HepG2 (cell line): ENCODE measurements around the gene SLC25A20. TPM values are rescaled to one million over a fixed set of nuclear protein-coding genes. Genes with fewer than 3 reads are reported as not detected.

ENCODE experiments used
- AGO2 ChIP-seq: fragments of 200-400 bp; formaldehyde crosslinking; optimal IDR thresholded peaks from 2 replicates; pipeline ENCODE3; 2017; ENCODE audit warnings: mild to moderate bottlenecking, low read depth, low read length, moderate library complexity
- CENPX ChIP-seq: sonication (generic); formaldehyde crosslinking; IDR thresholded peaks from 2 replicates; pipeline ENCODE4 v1.9.0; 2021; ENCODE audit warnings: mild to moderate bottlenecking, missing genetic modification reagents, moderate library complexity
- FLYWCH1 ChIP-seq: sonication (generic); formaldehyde crosslinking; IDR thresholded peaks from 2 replicates; pipeline ENCODE4 v1.8.1; 2023; ENCODE audit warnings: mild to moderate bottlenecking, missing genetic modification reagents
- IRF2 ChIP-seq: IDR thresholded peaks from 2 replicates; pipeline ENCODE4 v1.6.1; 2018; ENCODE audit warnings: missing genetic modification reagents, missing compliant biosample characterization
- MIXL1 ChIP-seq: IDR thresholded peaks from 2 replicates; pipeline ENCODE4 v1.6.1; 2016
- NR2F1 ChIP-seq, 2 experiments: fragments of 450-650 bp in 1 of 2; formaldehyde crosslinking in 1 of 2; IDR thresholded peaks; 2 replicates each; pipeline versions ENCODE4 v1.5.0 to v1.6.1; 2016 to 2020; ENCODE audit warnings: mild to moderate bottlenecking in 1 of 2, missing compliant biosample characterization in 1 of 2, missing genetic modification reagents in 1 of 2, moderate library complexity in 1 of 2
- PHF20 ChIP-seq: sonication (generic); formaldehyde crosslinking; IDR thresholded peaks from 2 replicates; pipeline ENCODE4 v1.5.0; 2020; ENCODE audit warnings: mild to moderate bottlenecking, missing genetic modification reagents
- THAP11 ChIP-seq: IDR thresholded peaks from 2 replicates; pipeline ENCODE4 v1.6.1; 2016; ENCODE audit warnings: missing biosample characterization, missing genetic modification reagents
- ZFX ChIP-seq: sonication (generic); formaldehyde crosslinking; IDR thresholded peaks from 2 replicates; pipeline ENCODE4 v1.4.0; 2020; ENCODE audit warnings: mild to moderate bottlenecking, low read depth, missing genetic modification reagents, moderate library complexity
- ZNF33B ChIP-seq: sonication (generic); formaldehyde crosslinking; IDR thresholded peaks from 2 replicates; pipeline ENCODE4 v1.5.1; 2020; ENCODE audit warnings: mild to moderate bottlenecking, missing genetic modification reagents
- ZNF652 ChIP-seq: IDR thresholded peaks from 2 replicates; pipeline ENCODE4 v1.6.1; 2016; ENCODE audit warnings: low read depth, borderline replicate concordance
- ZNF768 ChIP-seq: sonication (generic); formaldehyde crosslinking; IDR thresholded peaks from 2 replicates; pipeline ENCODE4 v1.4.0; 2020; ENCODE audit warnings: missing genetic modification reagents
- polyA plus RNA-seq, 8 experiments: library from polyadenylated mRNA; depleted of rRNA in 3 of 8; stranded (reverse) in 7 of 8; unstranded in 1 of 8; fragments of >200 nt; fragmentation: Illumina TruSeq in 4 of 8; extraction: Trizol in 4 of 8; gene quantifications; 2 replicates each; pipeline versions ENCODE4 v1.2.1 to v1.2.3, GENCODE V29; 2011 to 2016; ENCODE audit warnings: low read depth in 4 of 8, missing spikeins in 1 of 8, mixed read lengths in 1 of 8; ENCODE audit not compliant: insufficient read depth in 1 of 8
- total RNA-seq, 5 experiments: library from RNA; depleted of rRNA; stranded (reverse); fragments of >200 nt; fragmentation: Illumina TruSeq; extraction: Trizol; gene quantifications; 2 replicates each; pipeline ENCODE4 v1.2.3, GENCODE V29; 2016; ENCODE audit warnings: low read depth in 1 of 5
- TF ChIP-seq, protein P1 (sequence below): sonication (generic); formaldehyde crosslinking; IDR thresholded peaks from 2 replicates; pipeline ENCODE4 v1.4.0; 2020; ENCODE audit warnings: missing genetic modification reagents
- TF ChIP-seq, protein P2 (sequence below): sonication (generic); formaldehyde crosslinking; IDR thresholded peaks from 2 replicates; pipeline ENCODE4 v1.4.0; 2020; ENCODE audit warnings: missing genetic modification reagents
- TF ChIP-seq, protein P3 (sequence below): sonication (generic); formaldehyde crosslinking; conservative IDR thresholded peaks from 2 replicates; pipeline ENCODE4 v1.8.0; 2022; ENCODE audit warnings: mild to moderate bottlenecking, moderate library complexity, missing genetic modification reagents
- TF ChIP-seq, protein P4 (sequence below): IDR thresholded peaks from 2 replicates; pipeline ENCODE4 v1.4.0; 2020; ENCODE audit warnings: mild to moderate bottlenecking, missing genetic modification reagents
- TF ChIP-seq, protein P5 (sequence below): sonication (generic); formaldehyde crosslinking; IDR thresholded peaks from 2 replicates; pipeline ENCODE4 v1.5.0; 2020; ENCODE audit warnings: mild to moderate bottlenecking, missing genetic modification reagents

The SLC25A20 gene
- total and polyA plus RNA-seq, 2 of the 13 experiments (the other 11 are each of a cell fraction or from before 2014, with no cell fraction given), result 21.1 to 26.6 TPM

DNA sequence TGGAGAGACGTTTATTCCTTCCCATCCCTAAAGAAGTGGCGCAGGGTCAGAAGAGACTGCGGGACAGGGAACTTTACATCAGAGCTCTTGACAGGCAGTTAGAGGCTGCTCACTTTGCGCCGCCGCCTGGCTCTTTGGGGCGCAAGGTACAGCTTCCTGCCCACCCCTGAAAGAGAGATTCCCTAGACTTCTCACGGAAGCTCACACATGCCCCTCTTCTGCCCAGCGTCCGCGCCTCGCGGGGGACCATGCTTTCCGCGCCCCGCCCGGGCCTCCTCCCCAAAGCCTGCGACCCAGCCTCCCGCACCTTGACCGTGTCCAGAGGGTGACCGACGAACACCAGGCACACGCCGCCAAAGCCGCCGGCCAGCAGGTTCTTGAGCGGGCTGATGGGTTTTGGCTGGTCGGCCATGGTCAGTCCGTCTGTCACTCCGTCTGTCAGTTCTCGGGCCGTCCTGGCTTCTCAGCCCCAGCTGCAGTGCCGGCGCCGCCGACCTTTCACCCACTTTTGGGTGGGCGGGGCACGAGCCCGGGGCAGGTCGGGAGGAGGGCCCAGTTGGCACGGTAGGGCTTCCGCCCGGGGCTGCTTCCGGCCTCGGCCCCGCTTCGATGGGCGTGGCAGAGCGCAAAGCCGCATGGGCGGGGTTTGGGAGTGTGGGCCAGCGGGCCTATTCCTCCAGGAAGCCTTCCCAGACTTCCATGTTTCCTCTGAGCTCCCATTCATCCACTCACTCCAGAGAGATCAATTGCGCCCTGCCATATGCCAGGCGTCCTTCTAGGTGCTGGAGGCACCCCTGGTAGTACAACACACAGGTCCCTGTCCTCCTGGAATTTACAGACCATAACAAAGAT lies at the start of gene SLC25A20 (continued):
- TF ChIP-seq, protein P1, sequence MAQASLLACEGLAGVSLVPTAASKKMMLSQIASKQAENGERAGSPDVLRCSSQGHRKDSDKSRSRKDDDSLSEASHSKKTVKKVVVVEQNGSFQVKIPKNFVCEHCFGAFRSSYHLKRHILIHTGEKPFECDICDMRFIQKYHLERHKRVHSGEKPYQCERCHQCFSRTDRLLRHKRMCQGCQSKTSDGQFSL (CRISPR knock-in tag), result no peak
- TF ChIP-seq ZFX (CRISPR knock-in tag) (peak; percentile 74), MIXL1 (CRISPR knock-in tag) (0 out of 2 replicates have a peak, but pooled peaks have one; percentile 11), CENPX (CRISPR knock-in tag) (no peak), IRF2 (peak; percentile 31; the same call in 1 of the 2 replicates), NR2F1 (CRISPR knock-in tag; IDR thresholded peaks at IDR 0.05) (0 out of 4 replicates have a peak, but pooled peaks of 1 of the 2 experiments have one; percentile 27), PHF20 (CRISPR knock-in tag) (peak; percentile 61), FLYWCH1 (no peak), ZNF652 (no peak), THAP11 (CRISPR knock-in tag) (peak; percentile 76; the same call in 1 of the 2 replicates), ZNF33B (CRISPR knock-in tag) (0 out of 2 replicates have a peak, but pooled peaks have one; percentile 6), AGO2 (peak; percentile 44), ZNF768 (peak; percentile 60; the same call in 1 of the 2 replicates)
- TF ChIP-seq, protein P2, sequence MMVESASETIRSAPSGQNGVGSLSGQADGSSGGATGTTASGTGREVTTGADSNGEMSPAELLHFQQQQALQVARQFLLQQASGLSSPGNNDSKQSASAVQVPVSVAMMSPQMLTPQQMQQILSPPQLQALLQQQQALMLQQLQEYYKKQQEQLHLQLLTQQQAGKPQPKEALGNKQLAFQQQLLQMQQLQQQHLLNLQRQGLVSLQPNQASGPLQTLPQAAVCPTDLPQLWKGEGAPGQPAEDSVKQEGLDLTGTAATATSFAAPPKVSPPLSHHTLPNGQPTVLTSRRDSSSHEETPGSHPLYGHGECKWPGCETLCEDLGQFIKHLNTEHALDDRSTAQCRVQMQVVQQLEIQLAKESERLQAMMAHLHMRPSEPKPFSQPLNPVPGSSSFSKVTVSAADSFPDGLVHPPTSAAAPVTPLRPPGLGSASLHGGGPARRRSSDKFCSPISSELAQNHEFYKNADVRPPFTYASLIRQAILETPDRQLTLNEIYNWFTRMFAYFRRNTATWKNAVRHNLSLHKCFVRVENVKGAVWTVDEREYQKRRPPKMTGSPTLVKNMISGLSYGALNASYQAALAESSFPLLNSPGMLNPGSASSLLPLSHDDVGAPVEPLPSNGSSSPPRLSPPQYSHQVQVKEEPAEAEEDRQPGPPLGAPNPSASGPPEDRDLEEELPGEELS (CRISPR knock-in tag), result peak; percentile 52; the same call in 1 of the 2 replicates
- TF ChIP-seq, protein P3, sequence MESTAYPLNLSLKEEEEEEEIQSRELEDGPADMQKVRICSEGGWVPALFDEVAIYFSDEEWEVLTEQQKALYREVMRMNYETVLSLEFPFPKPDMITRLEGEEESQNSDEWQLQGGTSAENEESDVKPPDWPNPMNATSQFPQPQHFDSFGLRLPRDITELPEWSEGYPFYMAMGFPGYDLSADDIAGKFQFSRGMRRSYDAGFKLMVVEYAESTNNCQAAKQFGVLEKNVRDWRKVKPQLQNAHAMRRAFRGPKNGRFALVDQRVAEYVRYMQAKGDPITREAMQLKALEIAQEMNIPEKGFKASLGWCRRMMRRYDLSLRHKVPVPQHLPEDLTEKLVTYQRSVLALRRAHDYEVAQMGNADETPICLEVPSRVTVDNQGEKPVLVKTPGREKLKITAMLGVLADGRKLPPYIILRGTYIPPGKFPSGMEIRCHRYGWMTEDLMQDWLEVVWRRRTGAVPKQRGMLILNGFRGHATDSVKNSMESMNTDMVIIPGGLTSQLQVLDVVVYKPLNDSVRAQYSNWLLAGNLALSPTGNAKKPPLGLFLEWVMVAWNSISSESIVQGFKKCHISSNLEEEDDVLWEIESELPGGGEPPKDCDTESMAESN (CRISPR knock-in tag), result peak; percentile 83
- TF ChIP-seq, protein P4, sequence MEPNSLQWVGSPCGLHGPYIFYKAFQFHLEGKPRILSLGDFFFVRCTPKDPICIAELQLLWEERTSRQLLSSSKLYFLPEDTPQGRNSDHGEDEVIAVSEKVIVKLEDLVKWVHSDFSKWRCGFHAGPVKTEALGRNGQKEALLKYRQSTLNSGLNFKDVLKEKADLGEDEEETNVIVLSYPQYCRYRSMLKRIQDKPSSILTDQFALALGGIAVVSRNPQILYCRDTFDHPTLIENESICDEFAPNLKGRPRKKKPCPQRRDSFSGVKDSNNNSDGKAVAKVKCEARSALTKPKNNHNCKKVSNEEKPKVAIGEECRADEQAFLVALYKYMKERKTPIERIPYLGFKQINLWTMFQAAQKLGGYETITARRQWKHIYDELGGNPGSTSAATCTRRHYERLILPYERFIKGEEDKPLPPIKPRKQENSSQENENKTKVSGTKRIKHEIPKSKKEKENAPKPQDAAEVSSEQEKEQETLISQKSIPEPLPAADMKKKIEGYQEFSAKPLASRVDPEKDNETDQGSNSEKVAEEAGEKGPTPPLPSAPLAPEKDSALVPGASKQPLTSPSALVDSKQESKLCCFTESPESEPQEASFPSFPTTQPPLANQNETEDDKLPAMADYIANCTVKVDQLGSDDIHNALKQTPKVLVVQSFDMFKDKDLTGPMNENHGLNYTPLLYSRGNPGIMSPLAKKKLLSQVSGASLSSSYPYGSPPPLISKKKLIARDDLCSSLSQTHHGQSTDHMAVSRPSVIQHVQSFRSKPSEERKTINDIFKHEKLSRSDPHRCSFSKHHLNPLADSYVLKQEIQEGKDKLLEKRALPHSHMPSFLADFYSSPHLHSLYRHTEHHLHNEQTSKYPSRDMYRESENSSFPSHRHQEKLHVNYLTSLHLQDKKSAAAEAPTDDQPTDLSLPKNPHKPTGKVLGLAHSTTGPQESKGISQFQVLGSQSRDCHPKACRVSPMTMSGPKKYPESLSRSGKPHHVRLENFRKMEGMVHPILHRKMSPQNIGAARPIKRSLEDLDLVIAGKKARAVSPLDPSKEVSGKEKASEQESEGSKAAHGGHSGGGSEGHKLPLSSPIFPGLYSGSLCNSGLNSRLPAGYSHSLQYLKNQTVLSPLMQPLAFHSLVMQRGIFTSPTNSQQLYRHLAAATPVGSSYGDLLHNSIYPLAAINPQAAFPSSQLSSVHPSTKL, result peak; percentile 52; the same call in 1 of the 2 replicates
- TF ChIP-seq, protein P5, sequence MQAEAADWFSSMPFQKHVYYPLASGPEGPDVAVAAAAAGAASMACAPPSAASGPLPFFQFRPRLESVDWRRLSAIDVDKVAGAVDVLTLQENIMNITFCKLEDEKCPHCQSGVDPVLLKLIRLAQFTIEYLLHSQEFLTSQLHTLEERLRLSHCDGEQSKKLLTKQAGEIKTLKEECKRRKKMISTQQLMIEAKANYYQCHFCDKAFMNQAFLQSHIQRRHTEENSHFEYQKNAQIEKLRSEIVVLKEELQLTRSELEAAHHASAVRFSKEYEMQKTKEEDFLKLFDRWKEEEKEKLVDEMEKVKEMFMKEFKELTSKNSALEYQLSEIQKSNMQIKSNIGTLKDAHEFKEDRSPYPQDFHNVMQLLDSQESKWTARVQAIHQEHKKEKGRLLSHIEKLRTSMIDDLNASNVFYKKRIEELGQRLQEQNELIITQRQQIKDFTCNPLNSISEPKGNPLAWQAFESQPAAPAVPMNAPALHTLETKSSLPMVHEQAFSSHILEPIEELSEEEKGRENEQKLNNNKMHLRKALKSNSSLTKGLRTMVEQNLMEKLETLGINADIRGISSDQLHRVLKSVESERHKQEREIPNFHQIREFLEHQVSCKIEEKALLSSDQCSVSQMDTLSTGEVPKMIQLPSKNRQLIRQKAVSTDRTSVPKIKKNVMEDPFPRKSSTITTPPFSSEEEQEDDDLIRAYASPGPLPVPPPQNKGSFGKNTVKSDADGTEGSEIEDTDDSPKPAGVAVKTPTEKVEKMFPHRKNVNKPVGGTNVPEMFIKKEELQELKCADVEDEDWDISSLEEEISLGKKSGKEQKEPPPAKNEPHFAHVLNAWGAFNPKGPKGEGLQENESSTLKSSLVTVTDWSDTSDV (CRISPR knock-in tag), result no peak
